22Rv1 (cell line): ENCODE results near the gene SS18.

Experiments
- CTCF ChIP-seq: fragments of 450-650 bp; IDR thresholded peaks from 2 replicates; pipeline ENCODE4 v1.5.1; 2017; ENCODE audit warnings: mild to moderate bottlenecking
- ZFX ChIP-seq: fragments of 450-650 bp; IDR thresholded peaks from 2 replicates; pipeline ENCODE4 v1.6.1; 2017; ENCODE audit warnings: antibody characterized with exemption, borderline replicate concordance

- peak; percentile 11; the same call in 1 of the 2 replicates for TF ChIP-seq CTCF
- no peak for TF ChIP-seq ZFX
Observed at GRCh38 chr18:25974630-25975077, 115.8 kb downstream of the SS18 start.
